Activated T-cell treated with anti-CD3 and anti-CD28 coated beads, Interleukin-2, amount 50 U/mL, for 72 hours (primary cell): ENCODE results near the gene WDR7. TPM values are rescaled to one million over a fixed set of nuclear protein-coding genes. Genes with fewer than 3 reads are reported as not detected.

ENCODE experiments used
- ATAC-seq, 2 donors: fragments of 150-1000 bp; cut with Tn5 transposase; replicated peaks in 1 of 2; 2 replicates each; pipeline ENCODE4 v1.10.0; 2021; ENCODE audit warnings: moderate library complexity in 2 of 2, mild to moderate bottlenecking in 1 of 2
- DNase-seq, 2 donors: peaks; one replicate each; pipeline ENCODE4 v3.0.0; 2021 to 2022; ENCODE audit warnings: mixed read lengths in 1 of 2
- H3K27ac Mint-ChIP-seq: one replicate; pipeline ENCODE4 v1.8.0; 2022; ENCODE audit warnings: mild to moderate bottlenecking, moderate library complexity, mixed read lengths
- H3K27me3 Mint-ChIP-seq: one replicate; pipeline ENCODE4 v1.8.0; 2022; ENCODE audit warnings: low read depth, mixed read lengths
- H3K36me3 Mint-ChIP-seq, 2 donors: one replicate each; pipeline ENCODE4 v1.8.0; 2022; ENCODE audit warnings: mixed read lengths in 2 of 2, mild to moderate bottlenecking in 1 of 2; ENCODE audit not compliant: insufficient read depth in 2 of 2
- H3K4me1 Mint-ChIP-seq: one replicate; pipeline ENCODE4 v1.8.0; 2022; ENCODE audit warnings: low read depth, mixed read lengths
- H3K4me3 Mint-ChIP-seq, 2 donors: one replicate each; pipeline ENCODE4 v1.8.0; 2022; ENCODE audit warnings: mild to moderate bottlenecking in 2 of 2, mixed read lengths in 2 of 2, moderate library complexity in 2 of 2
- H3K9me3 Mint-ChIP-seq, 2 donors: one replicate each; pipeline ENCODE4 v1.8.0; 2022; ENCODE audit warnings: mixed read lengths in 2 of 2
- total RNA-seq, 2 donors: library from RNA; stranded (reverse); gene quantifications; one replicate each; pipeline ENCODE4 v1.2.3, GENCODE V29; 2022

The WDR7 gene
- total RNA-seq, 2 donors from 2014 or later: 25.6 to 25.9 TPM

DNA sequence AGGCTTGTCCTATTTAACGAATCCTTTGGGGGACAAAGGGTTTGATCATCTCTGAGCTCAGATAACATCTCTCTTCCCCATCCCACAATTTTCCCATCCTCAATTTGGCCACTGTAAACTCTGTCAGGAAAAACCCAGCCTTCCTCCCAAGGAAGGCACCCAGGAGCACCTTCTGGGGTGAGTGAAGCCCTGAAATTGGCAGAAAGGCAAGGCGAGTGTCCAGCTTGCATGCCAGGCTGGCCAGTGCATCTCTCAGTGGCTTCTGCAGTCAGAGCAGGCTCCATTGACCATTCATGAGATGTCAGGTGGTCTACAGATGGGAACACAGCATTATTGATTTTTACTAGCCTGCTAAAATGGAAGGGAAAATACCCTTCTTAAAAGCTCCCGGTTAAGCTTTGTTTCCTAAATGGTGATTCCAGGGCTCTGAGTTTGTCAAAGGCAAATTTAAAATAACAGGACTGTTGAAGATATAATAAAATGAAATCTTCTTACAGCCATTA, 412.5 kb downstream of the WDR7 start:
- ATAC-seq: no peak
- H3K4me1 Mint-ChIP-seq: no peaks in the 10 kb centered on the region
- no peaks in the 10 kb centered on the region for H3K36me3 Mint-ChIP-seq
- no peak overlapping the region for H3K4me3 Mint-ChIP-seq
- no peaks in the 10 kb centered on the region for H3K9me3 Mint-ChIP-seq
- H3K27me3 Mint-ChIP-seq: peaks cover 6% of the 10 kb centered on the region
- no peak for DNase-seq
- no peak overlapping the region for H3K27ac Mint-ChIP-seq

DNA sequence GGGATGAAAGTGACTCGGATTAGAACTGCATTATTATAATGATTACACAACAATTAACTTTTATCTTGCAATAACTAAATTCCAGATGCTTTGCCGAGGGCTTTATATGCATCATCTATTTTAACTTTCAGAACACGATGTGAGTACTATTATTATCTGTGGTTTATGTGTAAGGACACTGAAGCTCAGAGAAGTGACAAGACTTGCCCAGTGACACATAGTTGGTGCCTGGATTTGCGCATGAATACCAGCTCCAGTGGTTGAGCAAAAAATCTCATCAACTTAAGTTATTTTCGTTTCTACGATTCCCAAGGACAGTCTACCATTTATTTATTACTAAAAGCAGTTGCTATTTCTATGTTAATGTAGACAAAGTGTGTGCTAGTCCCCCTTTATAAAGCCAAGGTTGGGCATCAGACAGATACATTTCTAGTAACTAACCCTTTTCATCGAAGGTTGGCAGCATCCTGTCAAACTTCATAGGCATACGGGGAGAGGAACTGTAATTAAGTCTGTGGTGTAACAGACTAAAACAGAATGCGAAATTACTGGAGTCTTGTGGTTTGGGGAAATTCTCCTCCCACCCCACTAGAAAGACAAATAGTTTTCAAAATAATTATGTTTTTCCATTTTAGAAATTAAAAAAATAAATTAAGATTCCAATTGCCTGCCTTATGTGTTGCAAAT, 422.5 kb downstream of the WDR7 start:
- H3K4me1 Mint-ChIP-seq: peaks cover 11% of the 10 kb centered on the region
- no peaks in the 10 kb centered on the region for H3K9me3 Mint-ChIP-seq
- H3K4me3 Mint-ChIP-seq: no peak overlapping the region
- peaks cover 7% of the 10 kb centered on the region for H3K27me3 Mint-ChIP-seq
- H3K36me3 Mint-ChIP-seq: no peaks in the 10 kb centered on the region
- ATAC-seq (no peak), DNase-seq (no peak)
- no peak overlapping the region for H3K27ac Mint-ChIP-seq

DNA sequence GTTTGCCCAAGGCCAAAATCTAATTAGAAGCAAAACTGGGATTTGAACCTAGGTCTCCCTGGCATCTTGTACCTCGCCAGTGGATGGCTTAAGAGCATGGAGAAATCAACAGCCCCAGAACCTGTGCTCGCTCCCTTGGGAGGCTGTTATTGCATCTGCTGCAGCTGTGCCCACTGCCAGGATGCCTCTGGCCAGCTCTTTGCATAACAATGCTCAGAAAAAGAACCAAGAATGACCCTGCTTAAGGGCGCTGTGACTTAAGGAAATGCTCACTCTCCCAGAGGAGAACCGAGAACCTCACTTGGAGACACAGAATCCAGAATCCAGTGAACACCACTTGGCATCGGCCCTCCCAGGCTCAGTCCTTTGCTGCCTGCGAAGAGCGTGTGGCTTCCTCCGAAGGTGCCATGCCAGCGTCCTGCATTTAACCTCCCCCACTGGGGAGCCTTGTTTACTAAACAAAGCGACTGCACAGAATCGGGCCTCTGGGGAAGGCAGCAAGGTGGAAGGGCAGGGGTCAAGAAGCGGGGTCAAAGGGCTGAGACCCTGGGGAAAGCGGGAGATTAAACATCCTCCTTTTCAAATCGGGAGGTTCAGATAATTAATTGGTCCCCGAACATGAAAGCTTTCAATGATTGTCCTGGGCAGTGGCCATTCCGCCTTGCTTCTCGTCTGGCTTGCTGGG, 424.7 kb downstream of the WDR7 start:
- H3K27ac Mint-ChIP-seq: no peak overlapping the region
- H3K27me3 Mint-ChIP-seq: peaks cover 7% of the 10 kb centered on the region
- H3K4me3 Mint-ChIP-seq: no peak overlapping the region
- DNase-seq (no peak), ATAC-seq (no peak)
- H3K9me3 Mint-ChIP-seq: no peaks in the 10 kb centered on the region
- H3K4me1 Mint-ChIP-seq: peaks cover 11% of the 10 kb centered on the region
- no peaks in the 10 kb centered on the region for H3K36me3 Mint-ChIP-seq

DNA sequence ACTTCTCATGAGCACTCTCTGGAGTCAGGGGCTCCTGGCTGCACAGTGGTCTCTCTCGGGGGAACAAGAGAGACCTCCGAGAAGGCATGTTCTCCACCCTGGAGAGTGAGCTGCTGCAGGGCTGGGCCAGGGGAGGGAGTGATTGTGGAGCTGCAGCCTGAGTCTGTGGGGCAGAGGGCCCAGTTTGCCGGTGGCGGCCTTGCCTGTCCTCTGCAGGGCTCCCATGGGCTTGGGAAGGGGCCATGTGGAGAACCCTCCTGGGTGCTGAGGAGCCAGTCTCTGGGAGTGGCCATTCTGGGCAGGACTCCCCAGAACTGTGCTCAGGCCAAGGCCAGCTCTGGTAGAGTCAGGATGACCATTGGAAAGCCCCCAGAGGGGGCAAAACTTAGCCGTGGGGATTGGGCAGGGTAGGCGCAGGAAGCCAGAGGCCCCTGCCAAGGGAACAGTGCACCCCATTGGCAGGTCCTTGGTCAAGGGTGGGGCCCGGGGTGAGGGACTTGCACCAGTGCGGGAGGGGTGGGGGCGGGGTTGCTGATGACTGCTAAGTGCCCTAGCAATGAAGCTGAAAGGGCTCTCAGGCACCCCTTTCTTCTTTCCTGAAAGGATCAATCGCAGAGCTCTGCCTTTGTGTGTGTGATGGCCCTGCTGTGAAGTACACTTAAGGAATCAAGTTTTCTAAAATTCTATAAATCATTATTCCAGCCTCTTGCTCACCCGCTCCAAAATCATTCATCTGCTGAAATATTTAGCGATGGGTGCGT, 426.0 kb downstream of the WDR7 start:
- no peak for ATAC-seq

DNA sequence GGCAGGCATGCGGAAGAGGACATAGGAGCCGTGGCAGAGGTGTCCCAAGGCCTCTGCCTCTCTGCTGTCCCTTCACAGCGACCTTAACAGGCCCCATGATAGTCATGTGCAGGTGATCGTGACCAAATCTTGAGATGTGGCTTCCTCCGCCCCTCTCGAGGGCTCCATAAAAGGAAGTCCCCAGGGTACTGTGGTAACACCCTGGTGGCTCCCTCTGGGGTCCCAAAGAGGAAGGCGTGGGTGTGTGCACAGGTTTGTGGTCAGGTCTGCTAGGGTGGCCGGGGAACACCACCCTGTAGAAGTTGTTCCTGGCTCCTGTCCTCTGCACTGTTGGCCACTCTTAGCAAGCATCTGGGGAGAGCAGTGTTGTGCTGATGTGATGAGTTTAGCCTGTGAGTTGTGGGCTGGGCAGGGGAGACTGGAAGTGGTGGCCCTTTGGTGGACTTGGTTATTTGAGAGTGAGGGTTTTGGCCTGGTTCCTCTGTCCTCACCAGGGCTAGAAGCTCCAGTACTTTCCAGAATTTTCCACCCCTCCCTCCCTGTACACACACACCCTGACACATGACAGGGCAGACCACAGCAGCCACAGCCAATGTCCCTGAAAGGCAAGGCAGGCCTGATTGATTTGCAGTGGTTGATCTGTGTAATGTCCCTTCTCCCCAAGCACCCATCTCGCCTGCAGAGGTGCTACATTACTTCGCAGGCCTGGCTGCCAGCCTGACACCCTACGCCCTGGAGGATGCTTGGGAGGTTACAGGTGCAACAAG, 426.8 kb downstream of the WDR7 start:
- Mint-ChIP-seq H3K36me3 (no peaks in the 10 kb centered on the region), H3K27ac (no peak overlapping the region), H3K9me3 (peaks cover 0 to 1% of the 10 kb centered on the region in 2 donors), H3K27me3 (peaks cover 26% of the 10 kb centered on the region), H3K4me3 (no peak overlapping the region), H3K4me1 (peaks cover 11% of the 10 kb centered on the region)
- ATAC-seq (peak; percentile 79 to 89), DNase-seq (peak; percentile 46 to 64)

More for the DNA sequence above, 426.0 kb downstream of the WDR7 start:
- H3K27ac Mint-ChIP-seq: no peak overlapping the region
- peaks cover 11% of the 10 kb centered on the region for H3K4me1 Mint-ChIP-seq
- H3K9me3 Mint-ChIP-seq: no peaks in the 10 kb centered on the region
- no peak overlapping the region for H3K4me3 Mint-ChIP-seq
- H3K27me3 Mint-ChIP-seq: peaks cover 19% of the 10 kb centered on the region
- no peak for DNase-seq
- no peaks in the 10 kb centered on the region for H3K36me3 Mint-ChIP-seq

DNA sequence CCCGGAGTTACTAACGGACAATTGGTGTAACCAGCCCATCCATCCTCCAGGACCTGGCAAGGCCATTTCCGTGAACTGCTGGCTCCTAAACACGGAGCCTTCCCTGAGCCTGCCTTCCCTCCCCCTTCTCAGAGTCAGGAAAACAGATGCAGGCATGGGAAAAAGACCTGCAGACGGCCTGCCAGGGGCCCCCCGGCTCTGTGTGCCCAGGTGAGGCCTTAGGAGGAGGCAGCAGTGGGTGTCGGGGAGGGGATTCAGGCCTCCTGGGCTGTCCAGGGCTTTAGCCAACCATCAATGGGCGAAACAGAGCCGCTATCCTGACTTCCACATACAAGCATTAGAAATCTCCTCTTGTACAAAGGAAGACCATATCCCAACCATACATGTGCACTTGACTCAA, 427.5 kb downstream of the WDR7 start:
- DNase-seq (no peak), ATAC-seq (no peak)
- peaks cover 33% of the 10 kb centered on the region for H3K27me3 Mint-ChIP-seq
- no peak overlapping the region for H3K4me3 Mint-ChIP-seq
- H3K27ac Mint-ChIP-seq: no peak overlapping the region
- H3K36me3 Mint-ChIP-seq: no peaks in the 10 kb centered on the region
- peaks cover 0 to 1% of the 10 kb centered on the region in 2 donors for H3K9me3 Mint-ChIP-seq
- H3K4me1 Mint-ChIP-seq: peaks cover 11% of the 10 kb centered on the region

DNA sequence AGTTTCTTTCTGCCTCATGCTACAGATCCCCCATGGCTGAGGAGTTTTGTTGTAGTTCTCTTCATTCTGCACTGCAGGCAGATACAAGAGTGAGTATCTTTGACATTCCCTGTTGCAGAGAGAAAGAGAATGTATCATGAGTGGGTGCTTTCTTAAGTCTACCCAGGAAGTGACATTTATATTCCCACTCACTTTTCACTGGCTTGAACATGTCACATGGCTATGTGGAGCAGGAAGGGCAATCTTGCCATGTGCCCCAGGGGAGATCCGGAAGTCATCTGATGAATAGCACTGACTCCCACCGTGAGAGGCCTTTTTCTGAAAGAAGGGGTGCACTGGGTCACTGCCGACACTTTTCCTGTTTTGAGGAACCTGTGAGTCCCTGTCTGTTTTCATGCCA, 429.3 kb downstream of the WDR7 start:
- DNase-seq (no peak), ATAC-seq (no peak)
- Mint-ChIP-seq H3K36me3 (no peaks in the 10 kb centered on the region), H3K4me1 (peaks cover 27% of the 10 kb centered on the region), H3K4me3 (no peak overlapping the region), H3K27me3 (peaks cover 44% of the 10 kb centered on the region), H3K9me3 (peaks cover 0 to 1% of the 10 kb centered on the region in 2 donors), H3K27ac (no peak overlapping the region)

DNA sequence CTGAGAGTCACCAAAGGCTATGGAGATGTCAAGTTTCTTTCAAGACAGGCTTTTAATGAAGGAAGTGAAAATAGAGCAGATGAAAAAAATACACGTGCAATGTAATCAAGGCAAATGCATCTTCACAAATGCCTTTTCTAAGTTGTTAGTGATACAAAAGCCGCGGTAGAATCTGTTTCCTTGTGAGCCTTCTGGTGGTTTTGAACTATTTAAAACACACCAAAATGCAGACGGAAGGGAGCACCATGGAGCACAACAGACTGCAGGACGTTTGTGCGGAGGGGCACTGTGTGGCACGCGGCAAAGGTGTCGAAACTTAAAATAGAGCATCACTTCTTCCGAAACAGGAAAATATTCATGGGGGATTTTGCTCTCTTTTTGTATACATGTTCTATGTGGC, 430.7 kb downstream of the WDR7 start:
- Mint-ChIP-seq H3K9me3 (peaks cover 0 to 1% of the 10 kb centered on the region in 2 donors), H3K36me3 (no peaks in the 10 kb centered on the region), H3K27ac (no peak overlapping the region), H3K4me1 (peaks cover 27% of the 10 kb centered on the region), H3K27me3 (peaks cover 50% of the 10 kb centered on the region), H3K4me3 (no peak overlapping the region)
- DNase-seq (no peak), ATAC-seq (no peak)

DNA sequence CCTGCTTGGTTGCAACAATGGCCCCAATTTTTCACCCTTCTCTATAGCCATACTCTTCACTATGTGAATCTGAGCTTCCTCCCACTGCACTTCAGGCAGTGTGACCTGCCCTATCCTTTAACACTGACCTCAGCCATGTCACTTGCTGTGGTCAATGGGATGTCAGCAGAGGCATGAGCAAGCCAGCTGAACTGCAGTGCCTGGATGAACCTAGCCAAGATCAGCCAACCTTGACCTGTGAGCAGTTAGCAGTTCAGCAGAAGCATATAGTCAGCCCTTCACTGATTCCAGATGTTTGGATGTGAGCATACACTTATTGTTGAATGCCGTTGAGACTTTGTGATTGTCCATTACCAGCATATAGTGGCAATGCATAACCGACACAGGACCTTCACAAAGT, 432.3 kb downstream of the WDR7 start:
- no peaks in the 10 kb centered on the region for H3K36me3 Mint-ChIP-seq
- peaks cover 0 to 1% of the 10 kb centered on the region in 2 donors for H3K9me3 Mint-ChIP-seq
- peaks cover 50% of the 10 kb centered on the region for H3K27me3 Mint-ChIP-seq
- DNase-seq (no peak), ATAC-seq (no peak)
- H3K4me1 Mint-ChIP-seq: peaks cover 16% of the 10 kb centered on the region
- H3K4me3 Mint-ChIP-seq: no peak overlapping the region
- H3K27ac Mint-ChIP-seq: no peak overlapping the region

DNA sequence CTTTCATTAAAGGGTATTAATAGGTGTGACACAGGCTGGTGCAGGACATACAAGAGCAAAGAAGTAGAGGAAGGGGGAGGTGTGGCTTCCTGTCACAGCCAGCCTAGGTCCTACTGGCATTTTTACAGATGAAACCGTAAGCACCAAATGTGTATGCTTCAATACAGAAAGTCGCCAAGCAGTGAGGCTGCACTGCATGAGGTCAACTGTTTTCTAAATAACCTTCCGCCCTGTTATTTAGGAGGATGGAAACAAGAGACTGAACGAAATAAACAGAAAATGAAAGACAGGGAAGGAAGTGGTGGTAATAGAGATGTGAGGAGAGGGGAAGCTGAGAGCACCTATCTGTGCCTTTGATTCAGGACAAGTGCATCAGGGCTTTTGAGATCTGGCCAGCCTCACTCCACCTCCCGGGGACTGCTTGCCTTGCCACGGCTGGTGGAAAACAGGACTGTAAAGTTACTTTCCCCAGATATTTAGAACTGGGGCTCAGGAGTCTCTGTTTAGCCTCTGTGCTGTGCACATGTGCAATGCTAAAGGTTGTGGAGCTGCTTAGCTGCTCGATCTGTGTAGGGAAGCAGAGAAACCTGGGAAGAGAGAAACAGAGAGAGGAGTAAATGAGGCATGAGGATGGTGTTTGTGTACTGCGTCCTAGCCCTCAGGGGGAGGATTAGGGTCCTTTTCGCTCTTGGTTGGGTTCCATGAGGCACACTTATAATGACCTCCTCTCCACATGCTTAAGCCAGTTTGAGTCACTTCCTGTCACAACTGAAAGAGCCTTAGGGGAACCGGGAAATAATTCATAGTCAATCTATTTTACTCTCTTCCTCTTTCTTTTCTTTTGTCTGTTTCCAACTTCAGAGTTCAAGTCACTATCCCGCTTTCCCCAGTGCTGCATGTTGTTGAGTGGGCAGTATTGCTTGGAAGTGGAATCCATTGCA, 433.4 kb downstream of the WDR7 start:
- Mint-ChIP-seq H3K27ac (no peak overlapping the region), H3K4me1 (peaks cover 16% of the 10 kb centered on the region), H3K9me3 (peaks cover 0 to 1% of the 10 kb centered on the region in 2 donors), H3K36me3 (no peaks in the 10 kb centered on the region), H3K27me3 (peaks cover 50% of the 10 kb centered on the region), H3K4me3 (peak overlapping the region; percentile 10 to 63)
- ATAC-seq: no peak
- DNase-seq: no peak

DNA sequence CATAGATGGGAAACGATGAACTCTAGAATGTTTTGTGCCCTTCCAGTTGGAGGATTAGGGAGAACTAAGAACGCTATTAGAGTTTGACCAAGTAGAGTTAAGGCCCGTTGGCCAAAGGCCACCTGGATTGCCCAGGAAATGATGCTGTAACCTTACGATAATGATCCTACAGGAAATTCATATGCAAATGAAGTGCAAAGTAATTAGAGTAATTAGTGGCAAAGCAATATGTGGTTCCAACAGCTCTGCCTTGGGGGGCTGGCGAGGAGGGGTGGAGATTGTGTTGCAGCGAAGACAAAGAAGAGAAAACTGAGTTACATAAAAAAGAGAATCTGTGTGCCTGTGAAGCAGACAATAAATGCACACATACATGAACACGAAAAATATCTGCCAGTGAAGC, 434.2 kb downstream of the WDR7 start:
- H3K36me3 Mint-ChIP-seq: no peaks in the 10 kb centered on the region
- no peak overlapping the region for H3K4me3 Mint-ChIP-seq

DNA sequence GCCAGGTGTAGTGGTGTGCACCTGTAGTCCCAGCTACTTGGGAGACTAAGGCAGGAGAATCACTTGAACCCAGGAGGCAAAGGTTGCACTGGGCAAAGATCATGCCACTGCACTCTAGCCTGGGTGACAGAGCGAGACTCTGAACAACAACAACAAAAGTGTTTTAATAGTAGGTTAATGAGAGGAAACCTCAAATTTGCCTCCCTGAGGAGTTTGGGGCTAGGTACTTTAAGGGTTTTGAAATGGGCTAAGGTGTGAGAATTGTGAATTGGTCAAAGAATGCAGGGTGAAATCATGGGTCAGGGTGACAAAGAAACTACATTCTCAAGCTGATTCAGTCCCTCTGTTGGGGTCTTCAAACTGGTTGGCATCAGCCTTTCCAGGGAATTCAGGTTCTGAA, 435.0 kb downstream of the WDR7 start:
- peaks cover 16% of the 10 kb centered on the region for H3K4me1 Mint-ChIP-seq
- no peaks in the 10 kb centered on the region for H3K36me3 Mint-ChIP-seq
- H3K9me3 Mint-ChIP-seq: peaks cover 0 to 1% of the 10 kb centered on the region in 2 donors
- DNase-seq (no peak), ATAC-seq (no peak)
- peaks cover 48% of the 10 kb centered on the region for H3K27me3 Mint-ChIP-seq
- no peak overlapping the region for H3K4me3 Mint-ChIP-seq
- no peak overlapping the region for H3K27ac Mint-ChIP-seq

More for the DNA sequence above, 434.2 kb downstream of the WDR7 start:
- peaks cover 0 to 1% of the 10 kb centered on the region in 2 donors for H3K9me3 Mint-ChIP-seq
- peaks cover 50% of the 10 kb centered on the region for H3K27me3 Mint-ChIP-seq
- ATAC-seq (no peak), DNase-seq (no peak)
- no peak overlapping the region for H3K27ac Mint-ChIP-seq
- H3K4me1 Mint-ChIP-seq: peaks cover 16% of the 10 kb centered on the region
